ENCODE measurements around the gene BMPR2.
"Not testable (repeated sequence)": the region's sequence is repeated elsewhere in the genome, so short reads cannot be mapped to it uniquely, and the experiment has no call there.

The BMPR2 gene

DNA sequence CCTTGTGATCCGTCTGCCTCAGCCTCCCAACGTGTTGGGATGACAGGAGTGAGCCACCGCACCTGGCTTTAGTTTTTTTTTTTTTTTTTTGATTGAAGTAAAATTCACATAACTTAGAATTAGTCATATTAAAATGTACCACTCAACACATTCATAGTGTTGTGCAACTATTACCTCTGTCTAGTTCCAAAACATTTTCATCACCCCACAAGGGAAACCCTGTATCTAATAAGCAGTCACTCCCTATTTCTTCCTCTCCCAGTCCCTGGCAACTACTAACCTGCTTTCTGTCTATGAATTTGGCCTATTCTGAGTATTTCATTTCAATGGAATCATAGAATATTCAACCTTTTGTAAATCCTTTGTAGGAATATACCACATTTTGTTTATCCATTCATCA is 134.8 kb downstream of the BMPR2 start:
- no peak for DNase-seq
- intact Hi-C loops (cut with DNase I), result no loop called here

DNA sequence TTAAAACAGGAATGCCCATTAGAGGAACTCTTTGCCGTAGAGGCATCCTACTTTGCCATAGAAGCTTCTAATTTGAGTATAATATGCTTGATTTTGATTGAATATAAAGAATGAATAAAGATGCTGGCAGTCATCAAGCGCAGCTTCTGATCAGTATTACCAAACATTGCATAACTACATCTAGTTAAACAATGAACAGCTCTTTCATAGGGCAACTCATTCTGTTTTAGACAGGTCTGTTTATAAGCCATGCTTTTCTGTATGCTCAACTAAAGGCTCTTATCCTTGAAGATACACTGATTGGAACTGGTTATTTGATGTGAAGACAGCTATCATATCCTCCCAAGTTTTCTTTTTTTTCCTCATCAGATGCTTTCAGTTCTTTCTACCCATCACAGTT is 136.0 kb downstream of the BMPR2 start:
- intact Hi-C loops (cut with DNase I), result no loop called here

DNA sequence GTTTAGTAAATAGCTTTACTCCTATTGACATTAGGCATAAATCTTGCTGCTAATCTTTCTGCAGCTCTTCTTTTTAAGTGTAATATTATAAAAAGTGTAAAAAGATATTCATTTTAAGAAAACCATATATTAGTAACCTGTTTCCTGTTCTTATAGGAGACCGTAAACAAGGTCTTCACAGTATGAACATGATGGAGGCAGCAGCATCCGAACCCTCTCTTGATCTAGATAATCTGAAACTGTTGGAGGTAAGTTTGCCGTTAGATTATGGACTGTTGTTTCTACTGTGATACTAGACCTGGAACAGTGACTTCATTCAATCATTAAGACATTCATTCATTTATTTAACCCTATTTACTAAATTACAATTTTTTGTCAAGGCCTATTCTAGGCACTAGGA is 138.6 kb downstream of the BMPR2 start:
- DNase-seq, result no peak
- intact Hi-C loops (cut with DNase I), result no loop called here

More for the DNA sequence above, 136.0 kb downstream of the BMPR2 start:
- no peak for DNase-seq

DNA sequence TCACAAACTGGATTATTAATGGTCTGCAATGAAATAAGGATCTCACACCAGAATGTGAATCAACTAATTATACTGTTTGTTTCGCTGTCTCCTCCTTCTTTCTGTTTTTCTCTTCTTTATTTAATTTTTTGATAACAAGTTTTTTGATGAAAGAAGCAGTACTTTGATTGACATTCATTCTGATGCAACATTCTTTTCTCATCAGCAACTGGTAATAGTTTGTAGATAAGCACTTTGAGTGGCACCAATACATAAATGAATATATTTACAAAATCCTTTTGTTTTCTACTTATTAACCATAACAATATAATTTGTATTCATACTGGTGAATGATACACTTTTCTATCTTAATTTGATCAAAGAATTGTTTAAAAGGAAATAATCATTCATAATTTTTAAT is 143.3 kb downstream of the BMPR2 start:
- intact Hi-C loops (cut with DNase I), result no loop called here
- DNase-seq, result no peak

- no peak for DNase-seq
- intact Hi-C loops (cut with DNase I), result loop anchor here (10.0 kb wide), 1 partner anchor 217 kb away; no protein-coding TSS in a partner anchor
Observed at GRCh38 chr2:202521470-202521869, 145.3 kb downstream of the BMPR2 start.

DNA sequence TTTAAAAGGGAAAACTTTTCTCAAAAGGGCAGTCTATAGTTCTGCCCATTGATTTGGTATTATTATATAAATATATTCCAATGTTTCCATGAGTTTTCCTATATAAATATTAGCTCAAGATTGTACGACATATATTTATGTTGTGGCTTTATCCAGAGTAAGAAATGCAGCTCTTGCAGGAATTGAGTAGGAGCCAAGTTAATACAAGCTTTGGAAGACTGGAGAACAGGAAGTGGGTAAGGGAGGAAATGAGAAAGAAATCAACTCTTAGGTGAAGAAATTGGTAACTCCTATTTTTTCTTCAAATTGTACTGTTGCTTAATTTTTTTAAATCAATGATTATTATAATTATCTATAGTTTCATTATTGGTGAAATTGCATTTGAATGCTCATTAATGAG is 153.3 kb downstream of the BMPR2 start:
- intact Hi-C loops (cut with DNase I), result loop anchor here (10.0 kb wide), 1 partner anchor 225 kb away; no protein-coding TSS in a partner anchor
- no peak for DNase-seq

- no peak for DNase-seq
- intact Hi-C loops (cut with DNase I), result no loop called here
Observed at GRCh38 chr2:202530038-202530437, 153.9 kb downstream of the BMPR2 start.

DNA sequence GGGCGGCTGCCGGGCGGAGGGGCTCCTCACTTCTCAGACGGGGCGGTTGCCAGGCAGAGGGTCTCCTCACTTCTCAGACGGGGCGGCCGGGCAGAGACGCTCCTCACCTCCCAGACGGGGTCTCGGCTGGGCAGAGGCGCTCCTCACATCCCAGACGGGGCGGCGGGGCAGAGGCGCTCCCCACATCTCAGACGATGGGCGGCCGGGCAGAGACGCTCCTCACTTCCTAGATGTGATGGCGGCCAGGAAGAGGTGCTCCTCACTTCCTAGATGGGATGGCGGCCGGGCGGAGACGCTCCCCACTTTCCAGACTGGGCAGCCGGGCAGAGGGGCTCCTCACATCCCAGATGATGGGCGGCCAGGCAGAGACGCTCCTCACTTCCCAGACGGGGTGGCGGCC is 159.2 kb downstream of the BMPR2 start:
- intact Hi-C loops (cut with DNase I); DNase-seq: not testable (repeated sequence)

DNA sequence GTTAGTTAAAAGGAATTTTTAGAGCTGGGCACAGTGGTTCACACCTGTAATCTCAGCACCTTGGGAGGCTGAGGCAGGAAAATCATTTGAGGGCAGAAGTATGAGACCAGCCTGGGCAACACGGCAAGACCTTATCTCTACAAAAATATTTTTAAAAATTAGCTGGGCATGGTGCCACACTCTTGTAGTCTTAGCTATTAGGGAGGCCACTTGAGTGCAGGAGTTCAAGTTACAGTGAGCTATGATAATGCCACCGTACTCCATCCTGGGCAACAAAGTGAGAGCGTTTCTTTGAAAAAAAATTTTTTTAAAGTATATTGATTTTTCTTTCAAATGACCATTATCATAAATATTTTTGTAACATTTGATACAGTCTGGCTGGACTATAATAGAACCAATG is 165.0 kb downstream of the BMPR2 start:
- intact Hi-C loops (cut with DNase I), result no loop called here
- DNase-seq, result no peak

- intact Hi-C loops (cut with DNase I), result no loop called here
- DNase-seq, result no peak
Observed at GRCh38 chr2:202542142-202542541, 166.0 kb downstream of the BMPR2 start.

DNA sequence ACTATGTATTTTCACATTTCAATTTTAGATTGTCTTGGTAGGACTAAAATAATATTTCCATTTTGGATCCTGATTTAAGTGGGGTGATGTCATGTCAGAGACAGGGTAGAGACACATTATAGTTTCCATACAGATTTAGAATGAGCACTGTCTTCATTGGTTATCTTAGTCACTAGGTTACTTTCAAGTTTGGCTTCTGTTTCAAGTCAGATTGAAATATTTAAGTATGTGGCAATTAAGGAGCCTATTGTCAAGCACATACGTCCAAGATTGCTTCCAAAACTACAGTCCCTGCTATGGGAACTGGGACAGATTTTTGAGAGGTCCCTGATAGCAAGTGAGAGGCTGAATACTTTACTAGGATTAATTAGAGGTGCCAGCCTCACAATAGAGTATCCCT is 169.4 kb downstream of the BMPR2 start:
- intact Hi-C loops (cut with DNase I), result no loop called here
- no peak for DNase-seq

GRCh38 chr2:202545931-202546330 is 169.8 kb downstream of the BMPR2 start:
- intact Hi-C loops (cut with DNase I), result no loop called here
- DNase-seq, result no peak

GRCh38 chr2:202546499-202547141 is 170.5 kb downstream of the BMPR2 start:
- intact Hi-C loops (cut with DNase I), result not testable (repeated sequence)
- DNase-seq, result peak in 1 of 10 donors; percentile 51

DNA sequence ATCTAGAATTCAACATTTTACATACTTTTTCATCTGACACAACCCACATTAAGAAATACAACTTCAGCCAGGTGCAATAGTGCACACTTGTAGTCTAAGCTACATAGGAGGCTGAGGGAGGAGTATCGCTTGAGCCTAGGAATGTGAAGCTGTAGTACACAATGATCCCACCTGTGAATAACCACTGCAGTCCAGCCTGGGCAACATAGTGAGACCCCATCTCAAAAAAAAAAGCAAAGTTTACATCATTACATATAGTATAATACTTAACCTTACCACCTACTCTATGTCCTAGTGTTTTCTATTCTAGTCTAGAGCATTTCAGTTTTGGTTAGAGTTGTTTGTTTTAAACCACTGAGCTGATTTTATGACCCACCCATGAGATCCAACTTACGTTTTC is 172.1 kb downstream of the BMPR2 start:
- DNase-seq, result no peak
- intact Hi-C loops (cut with DNase I), result no loop called here

DNA sequence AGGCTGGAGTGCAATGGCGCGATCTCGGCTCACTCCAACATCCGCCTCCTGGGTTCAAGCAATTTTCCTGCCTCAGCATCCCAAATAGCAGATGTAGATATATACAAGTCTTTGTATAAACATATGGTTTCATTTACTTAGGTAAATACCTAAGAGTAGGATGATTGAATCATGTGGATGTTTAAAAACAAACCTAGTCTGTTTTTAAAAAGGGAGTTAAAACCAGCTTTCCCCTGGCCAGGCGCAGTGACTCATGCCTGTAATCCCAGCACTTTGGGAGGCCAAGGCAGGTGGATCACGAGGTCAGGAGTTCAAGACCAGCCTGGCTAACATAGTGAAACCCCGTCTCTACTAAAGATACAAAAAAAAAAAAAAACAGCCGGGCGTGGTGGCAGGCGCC is 174.9 kb downstream of the BMPR2 start:
- DNase-seq; intact Hi-C loops (cut with DNase I): not testable (repeated sequence)

GRCh38 chr2:202555356-202555755 is 179.2 kb downstream of the BMPR2 start:
- intact Hi-C loops (cut with DNase I), result no loop called here
- no peak for DNase-seq

DNA sequence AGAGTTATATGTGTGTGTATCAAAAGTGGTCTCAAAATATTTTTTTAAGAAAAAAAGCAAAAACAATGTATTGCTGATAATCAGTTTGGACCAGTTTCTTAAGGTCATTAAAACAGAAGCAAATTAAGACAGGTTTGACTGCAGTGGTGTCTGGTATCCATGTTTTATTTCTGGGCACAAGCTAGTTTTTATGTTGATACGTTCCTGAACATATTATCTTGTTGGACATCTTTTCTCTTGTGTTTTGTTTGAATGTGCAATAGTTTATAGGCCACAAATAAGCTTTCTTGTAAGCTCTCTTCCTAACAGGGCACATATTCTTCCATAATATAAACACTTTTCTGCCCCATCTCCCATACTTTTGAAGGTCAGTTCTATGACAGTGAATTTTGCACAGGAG is 184.1 kb downstream of the BMPR2 start:
- intact Hi-C loops (cut with DNase I), result no loop called here
- no peak for DNase-seq

DNA sequence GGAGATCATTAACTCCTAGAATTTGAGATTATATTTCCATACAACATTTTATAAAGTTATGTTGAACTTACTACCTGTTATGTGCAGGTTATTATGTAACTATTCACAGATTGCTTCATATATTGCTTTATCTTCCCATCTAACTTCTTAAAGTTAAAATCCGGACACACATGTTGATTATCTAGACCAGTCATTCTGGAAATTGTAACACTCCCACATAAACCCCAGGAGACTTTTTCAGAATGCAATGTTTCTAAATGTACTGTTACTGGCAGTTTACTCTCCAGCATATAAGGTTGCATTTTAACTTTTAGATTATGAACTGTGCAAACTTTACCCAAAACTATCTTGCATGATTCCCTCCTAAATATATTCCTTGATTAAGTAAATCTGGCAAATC is 188.1 kb downstream of the BMPR2 start:
- no peak for DNase-seq
- intact Hi-C loops (cut with DNase I), result no loop called here

- intact Hi-C loops (cut with DNase I), result no loop called here
- DNase-seq, result no peak
Observed at GRCh38 chr2:202566286-202566685, 190.2 kb downstream of the BMPR2 start.

GRCh38 chr2:202574541-202574940 is 198.4 kb downstream of the BMPR2 start:
- DNase-seq, result no peak
- intact Hi-C loops (cut with DNase I), result loop anchor here (5.0 to 10.0 kb wide), 2 partner anchors 300 to 878 kb away; partner anchors contain the start of gene ICA1L

- intact Hi-C loops (cut with DNase I), result loop anchor here (10.0 kb wide), 1 partner anchor 300 kb away; the partner anchor contains the start of gene ICA1L
- not testable (repeated sequence) for DNase-seq
Observed at GRCh38 chr2:202575194-202575593, 199.1 kb downstream of the BMPR2 start.
